HepG2 (cell line): Measurements from ENCODE around the gene SAMD14. TPM values are rescaled to one million over a fixed set of nuclear protein-coding genes. Genes with fewer than 3 reads are reported as not detected.
A peak's percentile ranks its signal among the peaks of the same experiment; 100 is the strongest.

Experiments
- AGO2 ChIP-seq: fragments of 200-400 bp; formaldehyde crosslinking; optimal IDR thresholded peaks from 2 replicates; pipeline ENCODE3; 2017; ENCODE audit warnings: mild to moderate bottlenecking, low read depth, low read length, moderate library complexity
- GLI4 ChIP-seq: sonication (generic); formaldehyde crosslinking; IDR thresholded peaks from 2 replicates; pipeline ENCODE4 v1.5.1; 2020; ENCODE audit warnings: missing genetic modification reagents, mild to moderate bottlenecking, moderate library complexity, borderline replicate concordance
- ISX ChIP-seq: sonication (generic); formaldehyde crosslinking; conservative IDR thresholded peaks from 2 replicates; pipeline ENCODE4 v1.5.0; 2020; ENCODE audit warnings: missing genetic modification reagents
- MTA3 ChIP-seq: sonication (generic); formaldehyde crosslinking; IDR thresholded peaks from 2 replicates; pipeline ENCODE4 v1.4.0; 2020; ENCODE audit warnings: missing genetic modification reagents
- PCBP2 ChIP-seq: fragments of 200-400 bp; formaldehyde crosslinking; optimal IDR thresholded peaks from 2 replicates; pipeline ENCODE3; 2018; ENCODE audit warnings: low read length, low read depth; ENCODE audit not compliant: poor library complexity, severe bottlenecking
- PITX1 ChIP-seq: sonication (generic); formaldehyde crosslinking; IDR thresholded peaks from 2 replicates; pipeline ENCODE4 v1.5.1; 2020; ENCODE audit warnings: mild to moderate bottlenecking, missing genetic modification reagents
- POLR2A ChIP-seq, 2 experiments: IDR thresholded peaks; 2 replicates each; pipeline ENCODE4 v1.6.1; 2011; ENCODE audit warnings: low read depth in 2 of 2, low read length in 2 of 2, mild to moderate bottlenecking in 1 of 2, moderate library complexity in 1 of 2; ENCODE audit not compliant: insufficient read depth in 1 of 2
- SALL1 ChIP-seq: sonication (generic); formaldehyde crosslinking; IDR thresholded peaks from 2 replicates; pipeline ENCODE4 v1.8.0; 2022; ENCODE audit warnings: mild to moderate bottlenecking, missing genetic modification reagents
- SKI ChIP-seq: fragments of 450-650 bp; IDR thresholded peaks from one replicate; pipeline ENCODE4 v1.6.1; 2018; ENCODE audit warnings: mild to moderate bottlenecking; ENCODE audit not compliant: partially characterized antibody
- SOX13 ChIP-seq, 3 experiments: fragments of 450-650 bp in 1 of 3; sonication (generic) in 1 of 3; formaldehyde crosslinking in 1 of 3; IDR thresholded peaks in 2 of 3; conservative IDR thresholded peaks in 1 of 3; 2 replicates each; pipeline versions ENCODE4 v1.5.0 to v1.6.1; 2016 to 2020; ENCODE audit warnings: antibody characterized with exemption in 1 of 3, mild to moderate bottlenecking in 1 of 3, missing compliant biosample characterization in 1 of 3, missing genetic modification reagents in 1 of 3, moderate library complexity in 1 of 3
- STAG1 ChIP-seq: sonication (generic); formaldehyde crosslinking; IDR thresholded peaks from 2 replicates; pipeline ENCODE4 v1.4.0; 2020; ENCODE audit warnings: missing genetic modification reagents
- SUZ12 ChIP-seq: fragments of 150-350 bp; IDR thresholded peaks from 2 replicates; pipeline ENCODE4 v1.6.1; 2014; ENCODE audit warnings: low read depth, low read length
- TEAD3 ChIP-seq: optimal IDR thresholded peaks from 2 replicates; pipeline ENCODE3; 2016; ENCODE audit warnings: borderline replicate concordance
- ZFY ChIP-seq: sonication (generic); formaldehyde crosslinking; IDR thresholded peaks from 2 replicates; pipeline ENCODE4 v1.4.0; 2020; ENCODE audit warnings: missing genetic modification reagents
- ZNF136 ChIP-seq: sonication (generic); formaldehyde crosslinking; IDR thresholded peaks from 2 replicates; pipeline ENCODE4 v1.8.1; 2022; ENCODE audit warnings: low read depth, mild to moderate bottlenecking, moderate library complexity, missing genetic modification reagents
- ZNF605 ChIP-seq: sonication (generic); formaldehyde crosslinking; IDR thresholded peaks from 2 replicates; pipeline ENCODE4 v1.8.0; 2022; ENCODE audit warnings: mild to moderate bottlenecking, missing genetic modification reagents
- ZNF773 ChIP-seq: sonication (generic); formaldehyde crosslinking; IDR thresholded peaks from 2 replicates; pipeline ENCODE4 v1.4.0; 2020; ENCODE audit warnings: missing genetic modification reagents, borderline replicate concordance
- ZSCAN25 ChIP-seq: sonication (generic); formaldehyde crosslinking; IDR thresholded peaks from 2 replicates; pipeline ENCODE4 v1.8.0; 2022; ENCODE audit warnings: mild to moderate bottlenecking, missing genetic modification reagents
- polyA plus RNA-seq, 8 experiments: library from polyadenylated mRNA; depleted of rRNA in 3 of 8; stranded (reverse) in 7 of 8; unstranded in 1 of 8; fragments of >200 nt; fragmentation: Illumina TruSeq in 4 of 8; extraction: Trizol in 4 of 8; gene quantifications; 2 replicates each; pipeline versions ENCODE4 v1.2.1 to v1.2.3, GENCODE V29; 2011 to 2016; ENCODE audit warnings: low read depth in 4 of 8, missing spikeins in 1 of 8, mixed read lengths in 1 of 8; ENCODE audit not compliant: insufficient read depth in 1 of 8
- total RNA-seq, 5 experiments: library from RNA; depleted of rRNA; stranded (reverse); fragments of >200 nt; fragmentation: Illumina TruSeq; extraction: Trizol; gene quantifications; 2 replicates each; pipeline ENCODE4 v1.2.3, GENCODE V29; 2016; ENCODE audit warnings: low read depth in 1 of 5
- TF ChIP-seq, protein P1 (sequence below): sonication (generic); formaldehyde crosslinking; IDR thresholded peaks from 2 replicates; pipeline ENCODE4 v1.5.0; 2020; ENCODE audit warnings: mild to moderate bottlenecking, missing genetic modification reagents, borderline replicate concordance
- TF ChIP-seq, protein P2 (sequence below): sonication (generic); formaldehyde crosslinking; IDR thresholded peaks from 2 replicates; pipeline ENCODE4 v1.5.1; 2020; ENCODE audit warnings: missing genetic modification reagents, mild to moderate bottlenecking, borderline replicate concordance
- TF ChIP-seq, protein P3 (sequence below): IDR thresholded peaks from 2 replicates; pipeline ENCODE4 v1.6.1; 2016; ENCODE audit warnings: missing compliant biosample characterization, missing genetic modification reagents, borderline replicate concordance
- TF ChIP-seq, protein P4 (sequence below): sonication (generic); formaldehyde crosslinking; IDR thresholded peaks from 2 replicates; pipeline ENCODE4 v1.9.0; 2022; ENCODE audit warnings: missing genetic modification reagents, mild to moderate bottlenecking, borderline replicate concordance

Gene SAMD14
- total and polyA plus RNA-seq, 2 of the 13 experiments (the other 11 are each of a cell fraction or from before 2014, with no cell fraction given) = 0.07 to 0.22 TPM

DNA sequence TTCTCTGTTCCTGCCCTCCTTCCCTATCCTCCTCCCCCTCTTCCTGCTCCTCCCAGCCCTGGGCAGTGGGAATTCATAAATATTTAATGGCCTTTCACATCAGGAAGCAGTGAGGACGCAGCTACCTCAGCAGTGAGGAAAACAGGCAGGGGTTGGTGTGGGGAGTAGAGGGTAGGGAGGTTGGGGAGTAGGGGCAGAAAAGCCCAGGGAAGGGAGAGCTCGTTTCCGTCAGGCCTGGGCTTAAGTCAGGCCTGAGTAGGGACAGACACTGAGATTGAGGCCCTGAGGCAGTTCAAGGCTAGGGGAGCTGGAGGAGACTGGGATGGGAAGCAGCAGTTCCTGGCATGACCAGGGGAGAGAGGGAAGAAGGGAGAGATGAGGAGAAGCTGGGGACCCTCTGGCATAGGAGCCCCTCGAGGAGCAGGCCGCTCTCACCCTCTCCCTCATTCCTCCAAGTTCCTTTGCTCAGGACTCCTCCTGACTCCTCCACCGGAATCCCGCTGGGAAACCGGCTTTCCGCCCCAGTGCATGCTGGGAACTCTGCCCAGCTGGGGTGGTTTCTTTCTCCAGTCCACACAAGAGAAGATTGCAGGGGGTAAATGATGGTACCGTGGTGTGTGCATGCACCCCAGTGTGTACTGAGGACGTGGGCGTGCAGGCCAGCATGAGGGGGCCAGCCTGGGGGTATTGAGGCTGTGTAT is 6.2 kb downstream of the SAMD14 start (continued):
- TF ChIP-seq, protein P1, sequence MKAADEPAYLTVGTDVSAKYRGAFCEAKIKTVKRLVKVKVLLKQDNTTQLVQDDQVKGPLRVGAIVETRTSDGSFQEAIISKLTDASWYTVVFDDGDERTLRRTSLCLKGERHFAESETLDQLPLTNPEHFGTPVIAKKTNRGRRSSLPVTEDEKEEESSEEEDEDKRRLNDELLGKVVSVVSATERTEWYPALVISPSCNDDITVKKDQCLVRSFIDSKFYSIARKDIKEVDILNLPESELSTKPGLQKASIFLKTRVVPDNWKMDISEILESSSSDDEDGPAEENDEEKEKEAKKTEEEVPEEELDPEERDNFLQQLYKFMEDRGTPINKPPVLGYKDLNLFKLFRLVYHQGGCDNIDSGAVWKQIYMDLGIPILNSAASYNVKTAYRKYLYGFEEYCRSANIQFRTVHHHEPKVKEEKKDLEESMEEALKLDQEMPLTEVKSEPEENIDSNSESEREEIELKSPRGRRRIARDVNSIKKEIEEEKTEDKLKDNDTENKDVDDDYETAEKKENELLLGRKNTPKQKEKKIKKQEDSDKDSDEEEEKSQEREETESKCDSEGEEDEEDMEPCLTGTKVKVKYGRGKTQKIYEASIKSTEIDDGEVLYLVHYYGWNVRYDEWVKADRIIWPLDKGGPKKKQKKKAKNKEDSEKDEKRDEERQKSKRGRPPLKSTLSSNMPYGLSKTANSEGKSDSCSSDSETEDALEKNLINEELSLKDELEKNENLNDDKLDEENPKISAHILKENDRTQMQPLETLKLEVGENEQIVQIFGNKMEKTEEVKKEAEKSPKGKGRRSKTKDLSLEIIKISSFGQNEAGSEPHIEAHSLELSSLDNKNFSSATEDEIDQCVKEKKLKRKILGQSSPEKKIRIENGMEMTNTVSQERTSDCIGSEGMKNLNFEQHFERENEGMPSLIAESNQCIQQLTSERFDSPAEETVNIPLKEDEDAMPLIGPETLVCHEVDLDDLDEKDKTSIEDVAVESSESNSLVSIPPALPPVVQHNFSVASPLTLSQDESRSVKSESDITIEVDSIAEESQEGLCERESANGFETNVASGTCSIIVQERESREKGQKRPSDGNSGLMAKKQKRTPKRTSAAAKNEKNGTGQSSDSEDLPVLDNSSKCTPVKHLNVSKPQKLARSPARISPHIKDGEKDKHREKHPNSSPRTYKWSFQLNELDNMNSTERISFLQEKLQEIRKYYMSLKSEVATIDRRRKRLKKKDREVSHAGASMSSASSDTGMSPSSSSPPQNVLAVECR (CRISPR knock-in tag) = 0 out of 2 replicates have a peak, but pooled peaks have one; percentile 22
- peak in 1 of 2 experiments; percentile 40; a peak in 1 of 4 replicates for TF ChIP-seq POLR2A (IDR thresholded peaks at IDR 0.05; ENCODE audit: insufficient read depth in 1 of 2, low read depth in 2 of 2, low read length in 2 of 2)
- no peak for TF ChIP-seq ISX (CRISPR knock-in tag)
- TF ChIP-seq TEAD3 (CRISPR knock-in tag) = peak; percentile 33
- no peak for TF ChIP-seq SOX13 (IDR thresholded peaks at IDR 0.05)
- TF ChIP-seq SOX13 (CRISPR knock-in tag; conservative IDR thresholded peaks at IDR 0.05 in 1 of 2, IDR thresholded peaks at IDR 0.05 in 1 of 2) = peak in 1 of 2 experiments; percentile 4; a peak in 1 of 4 replicates
- TF ChIP-seq SALL1 (CRISPR knock-in tag) = peak; percentile 22; the same call in 1 of the 2 replicates
- 0 out of 2 replicates have a peak, but pooled peaks have one; percentile 27 for TF ChIP-seq ZSCAN25 (CRISPR knock-in tag)
- TF ChIP-seq, protein P2, sequence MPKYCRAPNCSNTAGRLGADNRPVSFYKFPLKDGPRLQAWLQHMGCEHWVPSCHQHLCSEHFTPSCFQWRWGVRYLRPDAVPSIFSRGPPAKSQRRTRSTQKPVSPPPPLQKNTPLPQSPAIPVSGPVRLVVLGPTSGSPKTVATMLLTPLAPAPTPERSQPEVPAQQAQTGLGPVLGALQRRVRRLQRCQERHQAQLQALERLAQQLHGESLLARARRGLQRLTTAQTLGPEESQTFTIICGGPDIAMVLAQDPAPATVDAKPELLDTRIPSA = no peak
- peak; percentile 83 for TF ChIP-seq PCBP2
- peak; percentile 34 for TF ChIP-seq SUZ12
- TF ChIP-seq ZNF136 (CRISPR knock-in tag) = no peak
- TF ChIP-seq, protein P3, sequence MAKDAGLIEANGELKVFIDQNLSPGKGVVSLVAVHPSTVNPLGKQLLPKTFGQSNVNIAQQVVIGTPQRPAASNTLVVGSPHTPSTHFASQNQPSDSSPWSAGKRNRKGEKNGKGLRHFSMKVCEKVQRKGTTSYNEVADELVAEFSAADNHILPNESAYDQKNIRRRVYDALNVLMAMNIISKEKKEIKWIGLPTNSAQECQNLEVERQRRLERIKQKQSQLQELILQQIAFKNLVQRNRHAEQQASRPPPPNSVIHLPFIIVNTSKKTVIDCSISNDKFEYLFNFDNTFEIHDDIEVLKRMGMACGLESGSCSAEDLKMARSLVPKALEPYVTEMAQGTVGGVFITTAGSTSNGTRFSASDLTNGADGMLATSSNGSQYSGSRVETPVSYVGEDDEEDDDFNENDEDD (CRISPR knock-in tag) = 0 out of 2 replicates have a peak, but pooled peaks have one; percentile 35
- peak; percentile 67 for TF ChIP-seq ZFY
- peak; percentile 45; the same call in 1 of the 2 replicates for TF ChIP-seq ZNF605
- TF ChIP-seq, protein P4, sequence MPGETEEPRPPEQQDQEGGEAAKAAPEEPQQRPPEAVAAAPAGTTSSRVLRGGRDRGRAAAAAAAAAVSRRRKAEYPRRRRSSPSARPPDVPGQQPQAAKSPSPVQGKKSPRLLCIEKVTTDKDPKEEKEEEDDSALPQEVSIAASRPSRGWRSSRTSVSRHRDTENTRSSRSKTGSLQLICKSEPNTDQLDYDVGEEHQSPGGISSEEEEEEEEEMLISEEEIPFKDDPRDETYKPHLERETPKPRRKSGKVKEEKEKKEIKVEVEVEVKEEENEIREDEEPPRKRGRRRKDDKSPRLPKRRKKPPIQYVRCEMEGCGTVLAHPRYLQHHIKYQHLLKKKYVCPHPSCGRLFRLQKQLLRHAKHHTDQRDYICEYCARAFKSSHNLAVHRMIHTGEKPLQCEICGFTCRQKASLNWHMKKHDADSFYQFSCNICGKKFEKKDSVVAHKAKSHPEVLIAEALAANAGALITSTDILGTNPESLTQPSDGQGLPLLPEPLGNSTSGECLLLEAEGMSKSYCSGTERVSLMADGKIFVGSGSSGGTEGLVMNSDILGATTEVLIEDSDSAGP (CRISPR knock-in tag) = peak; percentile 22; the same call in 1 of the 2 replicates
- no peak for TF ChIP-seq GLI4 (CRISPR knock-in tag)
- TF ChIP-seq ZNF773 (CRISPR knock-in tag) = no peak
- TF ChIP-seq MTA3 = no peak
- no peak for TF ChIP-seq SKI
- 0 out of 2 replicates have a peak, but pooled peaks have one; percentile 18 for TF ChIP-seq PITX1
- no peak for TF ChIP-seq STAG1 (CRISPR knock-in tag)
- no peak for TF ChIP-seq AGO2
